Esophagus squamous epithelium (tissue), 4 donors: ENCODE results near the gene COL1A2.

Experiments
- POLR2A ChIP-seq, 4 donors: fragments of 450-650 bp; IDR thresholded peaks; one replicate each; pipeline ENCODE4 v1.6.1; 2017; ENCODE audit warnings: antibody characterized with exemption in 4 of 4, mild to moderate bottlenecking in 4 of 4, moderate library complexity in 3 of 4
- TF ChIP-seq, protein P1 (sequence below), 6 experiments: fragments of 450-650 bp in 4 of 6; fragments of 200-600 bp in 2 of 6; sonication (generic) in 2 of 6; IDR thresholded peaks; one replicate each; pipeline ENCODE4 v1.5.1; 2016 to 2019; ENCODE audit warnings: antibody characterized with exemption in 6 of 6, mild to moderate bottlenecking in 4 of 6, moderate library complexity in 4 of 6

DNA sequence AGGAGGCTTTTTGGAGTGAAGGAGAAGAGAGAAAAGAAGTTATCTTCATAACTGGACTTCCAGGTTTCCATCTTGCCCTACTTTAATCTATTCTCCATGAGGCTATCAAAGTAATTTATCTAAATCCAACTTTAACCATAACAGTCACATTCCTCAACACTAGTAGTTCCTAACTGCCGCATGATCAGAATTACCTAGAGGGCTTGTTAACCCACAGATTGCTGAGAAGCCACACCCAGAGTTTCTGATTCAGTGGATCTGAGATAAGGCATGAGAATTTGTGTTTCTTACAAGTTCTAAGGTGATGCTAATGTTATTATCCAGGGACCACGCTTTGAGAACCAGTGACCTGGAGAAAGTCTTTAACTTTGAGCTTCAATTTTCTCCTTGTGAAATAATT is 8.3 kb upstream of the COL1A2 start:
- TF ChIP-seq, protein P1, sequence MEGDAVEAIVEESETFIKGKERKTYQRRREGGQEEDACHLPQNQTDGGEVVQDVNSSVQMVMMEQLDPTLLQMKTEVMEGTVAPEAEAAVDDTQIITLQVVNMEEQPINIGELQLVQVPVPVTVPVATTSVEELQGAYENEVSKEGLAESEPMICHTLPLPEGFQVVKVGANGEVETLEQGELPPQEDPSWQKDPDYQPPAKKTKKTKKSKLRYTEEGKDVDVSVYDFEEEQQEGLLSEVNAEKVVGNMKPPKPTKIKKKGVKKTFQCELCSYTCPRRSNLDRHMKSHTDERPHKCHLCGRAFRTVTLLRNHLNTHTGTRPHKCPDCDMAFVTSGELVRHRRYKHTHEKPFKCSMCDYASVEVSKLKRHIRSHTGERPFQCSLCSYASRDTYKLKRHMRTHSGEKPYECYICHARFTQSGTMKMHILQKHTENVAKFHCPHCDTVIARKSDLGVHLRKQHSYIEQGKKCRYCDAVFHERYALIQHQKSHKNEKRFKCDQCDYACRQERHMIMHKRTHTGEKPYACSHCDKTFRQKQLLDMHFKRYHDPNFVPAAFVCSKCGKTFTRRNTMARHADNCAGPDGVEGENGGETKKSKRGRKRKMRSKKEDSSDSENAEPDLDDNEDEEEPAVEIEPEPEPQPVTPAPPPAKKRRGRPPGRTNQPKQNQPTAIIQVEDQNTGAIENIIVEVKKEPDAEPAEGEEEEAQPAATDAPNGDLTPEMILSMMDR (IDR thresholded peaks at IDR 0.05), result no peak
- TF ChIP-seq POLR2A (IDR thresholded peaks at IDR 0.05), result no peak
